Measurements from ENCODE around the gene PCSK2. TPM values are rescaled to one million over a fixed set of nuclear protein-coding genes. Genes with fewer than 3 reads are reported as not detected.
"Not testable (repeated sequence)": the region's sequence is repeated elsewhere in the genome, so short reads cannot be mapped to it uniquely, and the experiment has no call there.

Gene PCSK2
- not detected for total RNA-seq

- H3K27me3 Mint-ChIP-seq (ENCODE audit: low read depth): peaks cover 61% of the 10 kb centered on the region
Measured at GRCh38 chr20:17226410-17227218, at the start of gene PCSK2. Gene PCSK2, plus strand, starts transcription at chr20:17227040. Its CDS starts 266 bp downstream, at chr20:17227306.

GRCh38 chr20:17177341-17177740 lies 49.5 kb upstream of the PCSK2 start:
- H3K4me3 Mint-ChIP-seq: no peak overlapping the region
- no peaks in the 10 kb centered on the region for H3K4me1 Mint-ChIP-seq (ENCODE audit: low read depth)
- H3K36me3 Mint-ChIP-seq (ENCODE audit: insufficient read depth): no peaks in the 10 kb centered on the region
- ATAC-seq (no peak), DNase-seq (no peak)
- H3K27me3 Mint-ChIP-seq (ENCODE audit: low read depth): no peaks in the 10 kb centered on the region
- H3K9me3 Mint-ChIP-seq: peaks cover 8% of the 10 kb centered on the region

More at GRCh38 chr20:17226410-17227218, at the start of gene PCSK2:
- no peaks in the 10 kb centered on the region for H3K9me3 Mint-ChIP-seq
- ATAC-seq (no peak), DNase-seq (no peak)
- no peaks in the 10 kb centered on the region for H3K36me3 Mint-ChIP-seq (ENCODE audit: insufficient read depth)
- no peak within 1 kb of the TSS for H3K4me3 Mint-ChIP-seq
- peaks cover 1% of the 10 kb centered on the region for H3K4me1 Mint-ChIP-seq (ENCODE audit: low read depth)

GRCh38 chr20:17179840-17180239 lies 47.0 kb upstream of the PCSK2 start:
- Mint-ChIP-seq H3K9me3 (peaks cover 25% of the 10 kb centered on the region), H3K4me1 (ENCODE audit: low read depth) (no peaks in the 10 kb centered on the region), H3K27me3 (ENCODE audit: low read depth) (no peaks in the 10 kb centered on the region), H3K4me3 (no peak overlapping the region), H3K36me3 (ENCODE audit: insufficient read depth) (no peaks in the 10 kb centered on the region)
- ATAC-seq (no peak), DNase-seq (no peak)

GRCh38 chr20:17189976-17190695 lies 36.7 kb upstream of the PCSK2 start:
- Mint-ChIP-seq H3K4me1 (ENCODE audit: low read depth) (no peaks in the 10 kb centered on the region), H3K4me3 (no peak overlapping the region), H3K9me3 (peaks cover 4% of the 10 kb centered on the region), H3K36me3 (ENCODE audit: insufficient read depth) (no peaks in the 10 kb centered on the region), H3K27me3 (ENCODE audit: low read depth) (no peaks in the 10 kb centered on the region)
- ATAC-seq (no peak), DNase-seq (no peak)

- no peak for ATAC-seq
- Mint-ChIP-seq H3K36me3 (ENCODE audit: insufficient read depth) (no peaks in the 10 kb centered on the region), H3K4me3 (no peak overlapping the region), H3K27me3 (ENCODE audit: low read depth) (peaks cover 2% of the 10 kb centered on the region), H3K9me3 (no peaks in the 10 kb centered on the region), H3K4me1 (ENCODE audit: low read depth) (no peaks in the 10 kb centered on the region)
- no peak for DNase-seq
Measured at GRCh38 chr20:17197041-17197440, 29.8 kb upstream of the PCSK2 start.

GRCh38 chr20:17202030-17202429 lies 24.8 kb upstream of the PCSK2 start:
- H3K4me3 Mint-ChIP-seq: no peak overlapping the region

GRCh38 chr20:17202673-17203072 lies 24.2 kb upstream of the PCSK2 start:
- Mint-ChIP-seq H3K4me3 (no peak overlapping the region), H3K36me3 (ENCODE audit: insufficient read depth) (no peaks in the 10 kb centered on the region), H3K9me3 (no peaks in the 10 kb centered on the region), H3K4me1 (ENCODE audit: low read depth) (no peaks in the 10 kb centered on the region), H3K27me3 (ENCODE audit: low read depth) (peaks cover 2% of the 10 kb centered on the region)
- DNase-seq: no peak
- no peak for ATAC-seq

More at GRCh38 chr20:17202030-17202429, 24.8 kb upstream of the PCSK2 start:
- Mint-ChIP-seq H3K36me3 (ENCODE audit: insufficient read depth) (no peaks in the 10 kb centered on the region), H3K27me3 (ENCODE audit: low read depth) (peaks cover 2% of the 10 kb centered on the region), H3K4me1 (ENCODE audit: low read depth) (no peaks in the 10 kb centered on the region), H3K9me3 (no peaks in the 10 kb centered on the region)
- ATAC-seq: no peak
- no peak for DNase-seq

GRCh38 chr20:17205084-17205813 lies 21.6 kb upstream of the PCSK2 start:
- Mint-ChIP-seq H3K4me3 (no peak overlapping the region), H3K36me3 (ENCODE audit: insufficient read depth) (no peaks in the 10 kb centered on the region), H3K27me3 (ENCODE audit: low read depth) (peaks cover under 1% of the 10 kb centered on the region), H3K4me1 (ENCODE audit: low read depth) (no peaks in the 10 kb centered on the region), H3K9me3 (peaks cover 5% of the 10 kb centered on the region)
- ATAC-seq (no peak), DNase-seq (no peak)

- no peak overlapping the region for H3K4me3 Mint-ChIP-seq
- H3K36me3 Mint-ChIP-seq (ENCODE audit: insufficient read depth): no peaks in the 10 kb centered on the region
- DNase-seq (no peak), ATAC-seq (no peak)
- H3K9me3 Mint-ChIP-seq: peaks cover 7% of the 10 kb centered on the region
- H3K4me1 Mint-ChIP-seq (ENCODE audit: low read depth): no peaks in the 10 kb centered on the region
- no peaks in the 10 kb centered on the region for H3K27me3 Mint-ChIP-seq (ENCODE audit: low read depth)
Measured at GRCh38 chr20:17210387-17210786, 16.5 kb upstream of the PCSK2 start.

- peaks cover 7% of the 10 kb centered on the region for H3K9me3 Mint-ChIP-seq
- H3K36me3 Mint-ChIP-seq (ENCODE audit: insufficient read depth): no peaks in the 10 kb centered on the region
- DNase-seq (no peak), ATAC-seq (no peak)
- H3K4me1 Mint-ChIP-seq (ENCODE audit: low read depth): no peaks in the 10 kb centered on the region
- H3K4me3 Mint-ChIP-seq: no peak overlapping the region
- H3K27me3 Mint-ChIP-seq (ENCODE audit: low read depth): no peaks in the 10 kb centered on the region
Measured at GRCh38 chr20:17210983-17211382, 15.9 kb upstream of the PCSK2 start.

GRCh38 chr20:17215167-17215566 lies 11.7 kb upstream of the PCSK2 start:
- no peak for DNase-seq
- H3K27me3 Mint-ChIP-seq (ENCODE audit: low read depth): no peaks in the 10 kb centered on the region

GRCh38 chr20:17219856-17220255 lies 7.0 kb upstream of the PCSK2 start:
- H3K4me1 Mint-ChIP-seq (ENCODE audit: low read depth); H3K9me3 Mint-ChIP-seq; H3K36me3 Mint-ChIP-seq (ENCODE audit: insufficient read depth); H3K4me3 Mint-ChIP-seq; ATAC-seq; DNase-seq: not testable (repeated sequence)
- peaks cover 13% of the 10 kb centered on the region for H3K27me3 Mint-ChIP-seq (ENCODE audit: low read depth)

More at GRCh38 chr20:17215167-17215566, 11.7 kb upstream of the PCSK2 start:
- no peak for ATAC-seq
- Mint-ChIP-seq H3K9me3 (peaks cover 6% of the 10 kb centered on the region), H3K4me1 (ENCODE audit: low read depth) (no peaks in the 10 kb centered on the region), H3K36me3 (ENCODE audit: insufficient read depth) (no peaks in the 10 kb centered on the region), H3K4me3 (no peak overlapping the region)

GRCh38 chr20:17223553-17223952 lies 3.3 kb upstream of the PCSK2 start:
- no peak overlapping the region for H3K4me3 Mint-ChIP-seq
- DNase-seq: no peak
- no peaks in the 10 kb centered on the region for H3K9me3 Mint-ChIP-seq
- H3K4me1 Mint-ChIP-seq (ENCODE audit: low read depth): peaks cover 1% of the 10 kb centered on the region
- no peaks in the 10 kb centered on the region for H3K36me3 Mint-ChIP-seq (ENCODE audit: insufficient read depth)
- H3K27me3 Mint-ChIP-seq (ENCODE audit: low read depth): peaks cover 48% of the 10 kb centered on the region
- no peak for ATAC-seq

- ATAC-seq: no peak
- no peaks in the 10 kb centered on the region for H3K9me3 Mint-ChIP-seq
- peaks cover 61% of the 10 kb centered on the region for H3K27me3 Mint-ChIP-seq (ENCODE audit: low read depth)
- no peak for DNase-seq
- no peaks in the 10 kb centered on the region for H3K36me3 Mint-ChIP-seq (ENCODE audit: insufficient read depth)
- H3K4me1 Mint-ChIP-seq (ENCODE audit: low read depth): peaks cover 1% of the 10 kb centered on the region
- no peak overlapping the region for H3K4me3 Mint-ChIP-seq
Measured at GRCh38 chr20:17225851-17226409, 910 bp upstream of the PCSK2 start.

All from activated T-cell treated with anti-CD3 and anti-CD28 coated beads, Interleukin-2, amount 50 U/mL, for 4 hours (primary cell).